Measurements from ENCODE around the gene MRPL21.

MRPL21 gene

GRCh38 chr11:68843703-68844312, 59.8 kb downstream of the MRPL21 start:
- in situ Hi-C loops (cut with HindIII; ENCODE audit: low sequenced_read_pairs): no loop called here

GRCh38 chr11:68843052-68843561, 60.5 kb downstream of the MRPL21 start:
- in situ Hi-C loops (cut with HindIII; ENCODE audit: low sequenced_read_pairs): no loop called here

GRCh38 chr11:68842427-68843051, 61.1 kb downstream of the MRPL21 start:
- in situ Hi-C loops (cut with HindIII; ENCODE audit: low sequenced_read_pairs): no loop called here

- in situ Hi-C loops (cut with HindIII; ENCODE audit: low sequenced_read_pairs): no loop called here
Measured at GRCh38 chr11:68841718-68842426, 61.8 kb downstream of the MRPL21 start, which contains the start of gene CPT1A. Gene CPT1A (minus strand): TSS chr11:68841916. CDS start chr11:68815474, 26,442 bp downstream.
